Coronary artery (tissue), 2 donors: Measurements from ENCODE around the gene DNASE1L2.
A peak's percentile ranks its signal among the peaks of the same experiment; 100 is the strongest.
"Not testable (repeated sequence)": the region's sequence is repeated elsewhere in the genome, so short reads cannot be mapped to it uniquely, and the experiment has no call there.

Experiments used
- DNase-seq: peaks from one replicate; pipeline ENCODE4 v3.0.0-alpha.2; 2017; ENCODE audit warnings: low spot score
- H3K27ac ChIP-seq, 2 donors: fragments of 200-600 bp; sonication (generic); one replicate each; pipeline ENCODE4 v1.5.1; 2016 to 2019
- H3K4me3 ChIP-seq: fragments of 200-600 bp; sonication (generic); 2 replicates; pipeline ENCODE4 v1.5.1; 2016; ENCODE audit warnings: mild to moderate bottlenecking, moderate library complexity
- CTCF ChIP-seq: fragments of 200-600 bp; sonication (generic); IDR thresholded peaks from one replicate; pipeline ENCODE4 v1.5.1; 2019; ENCODE audit warnings: antibody characterized with exemption

The DNASE1L2 gene

GRCh38 chr16:2251296-2252111 is 15.3 kb downstream of the DNASE1L2 start, which contains the start of gene ECI1:
Gene ECI1, minus strand, starts transcription at chr16:2251587. Its CDS starts 21 bp downstream, at chr16:2251566.
- Histone ChIP-seq H3K27ac (peak within 1 kb of the TSS; percentile 80 to 98), H3K4me3 (peak within 1 kb of the TSS; percentile 96)
- DNase-seq = peak; percentile 96
- TF ChIP-seq CTCF = peak; percentile 58

GRCh38 chr16:2252806-2253148 is 16.5 kb downstream of the DNASE1L2 start:
- no peak for DNase-seq
- Histone ChIP-seq H3K4me3 (no peak overlapping the region), H3K27ac (no peak overlapping the region)
- TF ChIP-seq CTCF = no peak

- no peak for TF ChIP-seq CTCF
- Histone ChIP-seq H3K4me3 (no peak overlapping the region), H3K27ac (no peak overlapping the region)
- DNase-seq = no peak
These were observed 17.0 kb downstream of the DNASE1L2 start for GRCh38 chr16:2253293-2253692.

- no peak overlapping the region for H3K27ac ChIP-seq
- TF ChIP-seq CTCF = no peak
- no peak for DNase-seq
These were observed 20.4 kb downstream of the DNASE1L2 start for GRCh38 chr16:2256531-2257140.

GRCh38 chr16:2257726-2258125 is 21.5 kb downstream of the DNASE1L2 start:
- Histone ChIP-seq H3K27ac (no peak overlapping the region), H3K4me3 (no peak overlapping the region)
- TF ChIP-seq CTCF = no peak
- no peak for DNase-seq

More at GRCh38 chr16:2256531-2257140, 20.4 kb downstream of the DNASE1L2 start:
- H3K4me3 ChIP-seq = no peak overlapping the region

GRCh38 chr16:2258530-2258929 is 22.3 kb downstream of the DNASE1L2 start:
- DNase-seq, H3K27ac ChIP-seq, H3K4me3 ChIP-seq: not testable (repeated sequence)

- TF ChIP-seq CTCF = no peak
- Histone ChIP-seq H3K27ac (no peak overlapping the region), H3K4me3 (no peak overlapping the region)
- DNase-seq = no peak
These were observed 24.0 kb downstream of the DNASE1L2 start for GRCh38 chr16:2260250-2260649.

- not testable (repeated sequence) for DNase-seq, H3K27ac ChIP-seq, H3K4me3 ChIP-seq
These were observed 26.8 kb downstream of the DNASE1L2 start for GRCh38 chr16:2263026-2263425.

GRCh38 chr16:2266887-2267286 is 30.6 kb downstream of the DNASE1L2 start:
- H3K27ac ChIP-seq, DNase-seq: not testable (repeated sequence)
- peak overlapping the region; percentile 97 for H3K4me3 ChIP-seq

GRCh38 chr16:2267505-2267912 is 31.3 kb downstream of the DNASE1L2 start:
- Histone ChIP-seq H3K27ac (peak overlapping the region; percentile 87 to 97), H3K4me3 (peak overlapping the region; percentile 97)
- not testable (repeated sequence) for DNase-seq
